ENCODE data around the gene BCAR1.

BCAR1 gene

GRCh38 chr16:75251280-75252048, at the start of gene BCAR1:
TSS of gene BCAR1 (minus strand) at chr16:75251624. CDS start at chr16:75251482, 142 bp downstream.
- peak; percentile 89 for DNase-seq (ENCODE audit: low spot score)
- ChIA-PET CTCF (interaction anchor here (0.6 to 2.5 kb wide), 3 partner anchors 18 to 128 kb away, joined by 4 to 14 read pairs (median 4); no protein-coding TSS in a partner anchor), POLR2A (ENCODE audit: low non-redundant PET) (interaction anchor here (0.6 to 2.0 kb wide), 2 partner anchors 52 to 54 kb away, joined by 3 to 9 read pairs; no protein-coding TSS in a partner anchor)
- peak within 1 kb of the TSS; percentile 98 for H3K27ac ChIP-seq
- no peak for TF ChIP-seq CTCF (conservative IDR thresholded peaks at IDR 0.05; ENCODE audit: low read depth)

GRCh38 chr16:75298267-75298666, 46.8 kb upstream of the BCAR1 start:
- POLR2A ChIA-PET (ENCODE audit: low non-redundant PET), result no interaction called here
- TF ChIP-seq CTCF (conservative IDR thresholded peaks at IDR 0.05; ENCODE audit: low read depth), result no peak
- H3K27ac ChIP-seq, result no peak overlapping the region
- CTCF ChIA-PET, result no interaction called here
- DNase-seq (ENCODE audit: low spot score), result no peak

- H3K27ac ChIP-seq, result no peak overlapping the region; the same call in 1 of the 2 replicates
- ChIA-PET POLR2A (ENCODE audit: low non-redundant PET) (no interaction called here), CTCF (interaction anchor here (0.7 kb wide), 1 partner anchor 62 kb away, joined by 3 read pairs; no protein-coding TSS in a partner anchor)
- no peak for TF ChIP-seq CTCF (conservative IDR thresholded peaks at IDR 0.05; ENCODE audit: low read depth)
- no peak for DNase-seq (ENCODE audit: low spot score)
Observed at GRCh38 chr16:75296606-75297005, 45.2 kb upstream of the BCAR1 start.

- no peak for TF ChIP-seq CTCF (conservative IDR thresholded peaks at IDR 0.05; ENCODE audit: low read depth)
- POLR2A ChIA-PET (ENCODE audit: low non-redundant PET), result no interaction called here
- CTCF ChIA-PET, result no interaction called here
- H3K27ac ChIP-seq, result peak overlapping the region; percentile 17
- no peak for DNase-seq (ENCODE audit: low spot score)
Observed at GRCh38 chr16:75294773-75295459, 43.5 kb upstream of the BCAR1 start.

- no peak overlapping the region for H3K27ac ChIP-seq
- CTCF ChIA-PET, result interaction anchor here (0.7 kb wide), 1 partner anchor 11 kb away, joined by 3 read pairs; no protein-coding TSS in a partner anchor
Observed at GRCh38 chr16:75293772-75294171, 42.3 kb upstream of the BCAR1 start.

More at GRCh38 chr16:75293772-75294171, 42.3 kb upstream of the BCAR1 start:
- no peak for TF ChIP-seq CTCF (conservative IDR thresholded peaks at IDR 0.05; ENCODE audit: low read depth)
- no peak for DNase-seq (ENCODE audit: low spot score)
- POLR2A ChIA-PET (ENCODE audit: low non-redundant PET), result no interaction called here

Measured in RWPE1 (cell line).